ENCODE measurements around the gene VDAC1. TPM values are rescaled to one million over a fixed set of nuclear protein-coding genes. Genes with fewer than 3 reads are reported as not detected.

The VDAC1 gene
- total RNA-seq, 2 experiments from 2014 or later, result 46.8 to 50.9 TPM

- H3K36me3 ChIP-seq (ENCODE audit: insufficient read depth, low read length), result no peaks in the 10 kb centered on the region
These were observed 56.1 kb downstream of the VDAC1 start for GRCh38 chr5:133948721-133949120.

DNA sequence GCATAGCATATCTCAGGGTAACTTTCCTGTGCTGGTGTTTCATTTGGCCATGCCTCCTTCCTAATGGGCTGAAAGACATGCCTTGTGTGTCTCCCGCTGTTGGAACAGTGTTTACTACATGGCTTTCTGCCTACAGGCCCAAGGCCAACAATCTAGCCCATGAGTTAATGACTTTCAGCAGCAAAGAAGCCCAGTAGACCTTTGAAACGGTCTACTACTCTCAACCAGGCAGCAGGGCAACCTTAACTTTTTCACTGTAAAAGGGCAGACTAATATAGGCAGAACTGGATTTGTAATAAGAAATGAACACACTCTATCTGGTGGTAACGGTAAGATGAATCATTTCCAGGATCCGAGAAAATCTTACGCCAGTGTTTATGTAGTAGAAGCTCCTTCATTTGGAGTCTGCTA lies 57.3 kb downstream of the VDAC1 start:
- Mint-ChIP-seq H3K36me3 (ENCODE audit: low read depth) (no peaks in the 10 kb centered on the region), H3K4me1 (ENCODE audit: low read depth) (no peaks in the 10 kb centered on the region), H3K4me3 (no peak overlapping the region), H3K27ac (no peak overlapping the region), H3K27me3 (no peaks in the 10 kb centered on the region), H3K9me3 (no peaks in the 10 kb centered on the region)
- POLR2A ChIA-PET, result no interaction called here
- Histone ChIP-seq H3K4me3 (ENCODE audit: low read length) (no peak overlapping the region), H3K27me3 (ENCODE audit: control insufficient read depth in 1 of 2, insufficient read depth in 2 of 2, low read length in 2 of 2) (no peaks in the 10 kb centered on the region), H3K4me1 (ENCODE audit: insufficient read depth, low read length) (no peaks in the 10 kb centered on the region), H3K36me3 (ENCODE audit: insufficient read depth, low read length) (no peaks in the 10 kb centered on the region), H3K9me3 (ENCODE audit: control insufficient read depth in 1 of 2, insufficient read depth in 1 of 2, low read length in 2 of 2) (no peaks in the 10 kb centered on the region), H3K27ac (ENCODE audit: low read depth in 1 of 2, low read length in 2 of 2) (no peak overlapping the region)
- intact Hi-C loops (cut with DNase I, micrococcal nuclease), result loop anchor here (10.0 kb wide), 2 partner anchors 523 to 833 kb away; no protein-coding TSS in a partner anchor
- TF ChIP-seq CTCF (IDR thresholded peaks at IDR 0.05), result no peak
- CTCF ChIA-PET, result no interaction called here
- DNase-seq (no peak), ATAC-seq (ENCODE audit: poor library complexity) (no peak)

More at GRCh38 chr5:133948721-133949120, 56.1 kb downstream of the VDAC1 start:
- no peaks in the 10 kb centered on the region for H3K9me3 ChIP-seq (ENCODE audit: control insufficient read depth in 1 of 2, insufficient read depth in 1 of 2, low read length in 2 of 2)
- no peak overlapping the region for H3K27ac ChIP-seq (ENCODE audit: low read depth in 1 of 2, low read length in 2 of 2)
- Mint-ChIP-seq H3K36me3 (ENCODE audit: low read depth) (no peaks in the 10 kb centered on the region), H3K4me1 (ENCODE audit: low read depth) (no peaks in the 10 kb centered on the region), H3K4me3 (no peak overlapping the region), H3K9me3 (no peaks in the 10 kb centered on the region), H3K27ac (no peak overlapping the region), H3K27me3 (no peaks in the 10 kb centered on the region)
- no peak overlapping the region for H3K4me3 ChIP-seq (ENCODE audit: low read length)
- CTCF ChIA-PET, result interaction anchor here (1.8 kb wide), 1 partner anchor 11 kb away, joined by 6 read pairs; no protein-coding TSS in a partner anchor
- ATAC-seq (ENCODE audit: poor library complexity) (no peak), DNase-seq (no peak)
- no peaks in the 10 kb centered on the region for H3K27me3 ChIP-seq (ENCODE audit: control insufficient read depth in 1 of 2, insufficient read depth in 2 of 2, low read length in 2 of 2)
- H3K4me1 ChIP-seq (ENCODE audit: insufficient read depth, low read length), result no peaks in the 10 kb centered on the region
- intact Hi-C loops (cut with DNase I, micrococcal nuclease), result loop anchor here (10.0 kb wide), 2 partner anchors 524 to 834 kb away; no protein-coding TSS in a partner anchor
- POLR2A ChIA-PET, result no interaction called here
- TF ChIP-seq CTCF (IDR thresholded peaks at IDR 0.05), result no peak

DNA sequence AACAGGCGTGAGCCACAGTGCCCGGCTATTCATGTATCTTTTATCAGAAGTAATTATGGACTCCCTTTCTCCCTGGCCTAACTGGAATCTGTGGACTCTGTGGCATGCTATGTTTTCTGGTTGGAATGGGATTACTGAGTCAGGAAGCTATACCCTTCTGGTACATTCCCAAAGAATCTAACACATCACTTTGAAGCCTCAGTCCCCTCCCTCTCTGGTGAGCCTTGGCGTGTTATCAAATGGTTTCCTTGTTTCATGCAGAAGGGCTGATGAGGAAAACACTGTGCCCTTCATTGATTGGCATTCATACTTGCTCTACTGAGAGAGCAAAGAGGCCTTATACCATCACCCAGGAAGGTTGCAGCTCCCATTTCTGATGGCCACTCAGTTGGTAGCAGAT lies 59.2 kb downstream of the VDAC1 start:
- no peaks in the 10 kb centered on the region for H3K9me3 Mint-ChIP-seq
- no peak for TF ChIP-seq CTCF (IDR thresholded peaks at IDR 0.05)
- no peak overlapping the region for H3K4me3 Mint-ChIP-seq
- Histone ChIP-seq H3K4me1 (ENCODE audit: insufficient read depth, low read length) (no peaks in the 10 kb centered on the region), H3K9me3 (ENCODE audit: control insufficient read depth in 1 of 2, insufficient read depth in 1 of 2, low read length in 2 of 2) (no peaks in the 10 kb centered on the region), H3K27ac (ENCODE audit: low read depth in 1 of 2, low read length in 2 of 2) (no peak overlapping the region), H3K4me3 (ENCODE audit: low read length) (no peak overlapping the region), H3K27me3 (ENCODE audit: control insufficient read depth in 1 of 2, insufficient read depth in 2 of 2, low read length in 2 of 2) (no peaks in the 10 kb centered on the region), H3K36me3 (ENCODE audit: insufficient read depth, low read length) (no peaks in the 10 kb centered on the region)
- no peaks in the 10 kb centered on the region for H3K4me1 Mint-ChIP-seq (ENCODE audit: low read depth)
- H3K36me3 Mint-ChIP-seq (ENCODE audit: low read depth), result no peaks in the 10 kb centered on the region
- DNase-seq (no peak), ATAC-seq (ENCODE audit: poor library complexity) (no peak)
- CTCF ChIA-PET, result no interaction called here
- no peaks in the 10 kb centered on the region for H3K27me3 Mint-ChIP-seq
- POLR2A ChIA-PET, result no interaction called here
- intact Hi-C loops (cut with DNase I, micrococcal nuclease), result loop anchor here (10.0 kb wide), 2 partner anchors 521 to 831 kb away; no protein-coding TSS in a partner anchor
- H3K27ac Mint-ChIP-seq, result no peak overlapping the region
